GM12878 (cell line): ENCODE measurements around the gene PSMB10. TPM values are rescaled to one million over a fixed set of nuclear protein-coding genes. Genes with fewer than 3 reads are reported as not detected.

Experiments used
- ATAC-seq: fragments of 200-7000 bp; cut with Tn5 transposase; 3 replicates; pipeline ENCODE4 v1.9.1; 2020; ENCODE audit warnings: mild to moderate bottlenecking, moderate library complexity
- BruUV-seq: library from RNA; stranded (reverse); fragments of 400-500 nt; replicated peaks from 2 replicates; lab custom pipeline; 2021; lab: Mats Ljungman, UMichigan
- CTCF ChIA-PET: fragments of 300-600 bp; sonication (Branson Sonifier 250); formaldehyde crosslinking; extraction: SDS; loops from one replicate; lab custom pipeline; 2021; ENCODE audit warnings: inconsistent platforms; lab: Yijun Ruan, JAX
- POLR2A ChIA-PET: fragments of 350-600 bp; formaldehyde crosslinking; extraction: SDS; loops from one replicate; lab custom pipeline; 2021; ENCODE audit warnings: inconsistent platforms; lab: Charles Lee
- RAD21 ChIA-PET: fragments of 300-600 bp; sonication (Branson Sonifier 250); formaldehyde crosslinking; loops from one replicate; lab custom pipeline; 2023; ENCODE audit warnings: antibody characterized with exemption; ENCODE audit not compliant: unreplicated experiment; lab: Charles Lee
- SMC1A ChIA-PET: fragments of 300-600 bp; sonication (Branson Sonifier 250); formaldehyde crosslinking; loops from one replicate; lab custom pipeline; 2023; ENCODE audit not compliant: unreplicated experiment, uncharacterized antibody; lab: Charles Lee
- DNase-seq: peaks from one replicate; pipeline ENCODE4 v3.0.0-alpha.2; 2011; ENCODE audit warnings: low read depth, low spot score
- FAIRE-seq: peaks from 3 replicates; lab custom pipeline; 2011; peaks lifted over from hg19 to GRCh38; lab: Jason Lieb, UNC
- H2AFZ ChIP-seq: 2 replicates; pipeline ENCODE4 v1.6.0; 2011; ENCODE audit warnings: low read depth, low read length, control low read depth; ENCODE audit not compliant: control insufficient read depth
- H3K27ac ChIP-seq: 2 replicates; pipeline ENCODE4 v1.5.1; 2011; ENCODE audit warnings: control low read depth; ENCODE audit not compliant: control insufficient read depth, insufficient read depth
- H3K27me3 ChIP-seq, 2 experiments: replicated peaks in 1 of 2; 2 replicates each; pipeline versions ENCODE4 v1.6.0 to v1.6.1; 2011; ENCODE audit warnings: low read length in 1 of 2; ENCODE audit not compliant: control insufficient read depth in 2 of 2, insufficient read depth in 2 of 2
- H3K36me3 ChIP-seq, 2 experiments: 2 replicates each; pipeline ENCODE4 v1.5.1; 2011; ENCODE audit warnings: low read length in 1 of 2; ENCODE audit not compliant: control insufficient read depth in 2 of 2, insufficient read depth in 2 of 2
- H3K4me1 ChIP-seq: 2 replicates; pipeline ENCODE4 v1.6.1; 2011; ENCODE audit warnings: mild to moderate bottlenecking, low read length, moderate library complexity, mixed read lengths; ENCODE audit not compliant: control insufficient read depth, insufficient read depth
- H3K4me2 ChIP-seq: 2 replicates; pipeline ENCODE4 v1.6.0; 2011; ENCODE audit warnings: control low read depth; ENCODE audit not compliant: control insufficient read depth, insufficient read depth
- H3K4me3 ChIP-seq: fragments of 200-600 bp; sonication (generic); 2 replicates; pipeline ENCODE4 v1.5.1; 2016
- H3K79me2 ChIP-seq: 2 replicates; pipeline ENCODE4 v1.6.0; 2011; ENCODE audit warnings: low read length; ENCODE audit not compliant: control insufficient read depth, insufficient read depth
- H3K9ac ChIP-seq: 2 replicates; pipeline ENCODE4 v1.8.0; 2011; ENCODE audit warnings: low read length, control low read depth, mixed read lengths; ENCODE audit not compliant: control insufficient read depth, insufficient read depth
- H3K9me3 ChIP-seq: replicated peaks from 3 replicates; pipeline ENCODE4 v1.5.1; 2011; ENCODE audit warnings: mild to moderate bottlenecking, low read length; ENCODE audit not compliant: control insufficient read depth, insufficient read depth
- H4K20me1 ChIP-seq: 2 replicates; pipeline ENCODE4 v1.6.0; 2011; ENCODE audit not compliant: control insufficient read depth, insufficient read depth
- BHLHE40 ChIP-seq, 2 experiments: fragments of 450-650 bp in 1 of 2; IDR thresholded peaks; 2 replicates each; pipeline ENCODE4 v1.6.1; 2011 to 2017; ENCODE audit warnings: low read depth in 2 of 2, borderline replicate concordance in 1 of 2, improper control_type of control experiment in 1 of 2, low read length in 1 of 2, mild to moderate bottlenecking in 1 of 2
- CEBPB ChIP-seq, 2 experiments: fragments of 150-350 bp in 1 of 2; IDR thresholded peaks; 2 replicates each; pipeline ENCODE4 v1.6.1; 2012 to 2014; ENCODE audit warnings: low read depth in 2 of 2, low read length in 2 of 2, borderline replicate concordance in 1 of 2, inconsistent platforms in 1 of 2
- CREB1 ChIP-seq: IDR thresholded peaks from 2 replicates; pipeline ENCODE4 v1.6.1; 2012; ENCODE audit warnings: low read depth, mild to moderate bottlenecking, inconsistent platforms
- CTCF ChIP-seq, 3 experiments: IDR thresholded peaks in 2 of 3; conservative IDR thresholded peaks in 1 of 3; 2 replicates each; pipeline ENCODE4 v1.5.1; 2011; ENCODE audit warnings: low read depth in 3 of 3, low read length in 3 of 3, mild to moderate bottlenecking in 3 of 3, control low read depth in 2 of 3, moderate library complexity in 2 of 3, inconsistent platforms in 1 of 3, mixed read lengths in 1 of 3; ENCODE audit not compliant: control insufficient read depth in 2 of 3, insufficient read depth in 1 of 3; ENCODE audit errors: extremely low read depth in 1 of 3
- E2F8 ChIP-seq: fragments of 450-650 bp; IDR thresholded peaks from 2 replicates; pipeline ENCODE4 v1.6.1; 2018; ENCODE audit warnings: mild to moderate bottlenecking, low read depth, moderate library complexity; ENCODE audit not compliant: partially characterized antibody
- FOXM1 ChIP-seq: IDR thresholded peaks from 2 replicates; pipeline ENCODE4 v1.6.1; 2012; ENCODE audit warnings: low read depth, mild to moderate bottlenecking, inconsistent platforms, low read length, moderate library complexity
- KDM1A ChIP-seq: fragments of 200-600 bp; sonication (generic); IDR thresholded peaks from 2 replicates; pipeline ENCODE4 v1.6.1; 2016; ENCODE audit warnings: borderline replicate concordance
- MXI1 ChIP-seq: fragments of 150-350 bp; IDR thresholded peaks from 2 replicates; pipeline ENCODE4 v1.6.1; 2011; ENCODE audit warnings: low read depth, mild to moderate bottlenecking, inconsistent platforms, low read length, improper control_type of control experiment
- NFYB ChIP-seq: IDR thresholded peaks from 2 replicates; pipeline ENCODE4 v1.6.1; 2011; ENCODE audit warnings: low read depth, mild to moderate bottlenecking, low read length, improper control_type of control experiment, moderate library complexity; ENCODE audit not compliant: insufficient read depth
- POLR2AphosphoS5 ChIP-seq: IDR thresholded peaks from 2 replicates; pipeline ENCODE4 v1.6.1; 2011; ENCODE audit warnings: mild to moderate bottlenecking, low read length, inconsistent platforms
- RAD21 ChIP-seq: IDR thresholded peaks from 2 replicates; pipeline ENCODE4 v1.6.1; 2011; ENCODE audit warnings: mild to moderate bottlenecking, low read depth, low read length, moderate library complexity; ENCODE audit not compliant: insufficient read depth
- SMC3 ChIP-seq: IDR thresholded peaks from 2 replicates; pipeline ENCODE4 v1.6.1; 2011; ENCODE audit warnings: low read length, improper control_type of control experiment, borderline replicate concordance
- USF1 ChIP-seq: IDR thresholded peaks from 2 replicates; pipeline ENCODE4 v1.6.1; 2011; ENCODE audit warnings: borderline replicate concordance, low read depth, mild to moderate bottlenecking, moderate library complexity, mixed read lengths, low read length; ENCODE audit not compliant: insufficient read depth; ENCODE audit errors: extremely low read length
- WGBS: methylation state at CpG from one replicate; pipeline ENCODE4 v1.1.6; 2016; ENCODE audit warnings: low lambda C conversion rate; ENCODE audit not compliant: insufficient replicate concordance, insufficient coverage; ENCODE audit errors: missing lambda C conversion rate; 5-methylcytosine and 5-hydroxymethylcytosine counted together
- in situ Hi-C: fragments of 300-500 bp; cut with MboI; formaldehyde crosslinking; loops from 9 replicates; pipeline ENCODE4 v1.14.3; 2018; ENCODE audit warnings: mixed read lengths
- intact Hi-C: fragments of 100-400 bp; cut with micrococcal nuclease; formaldehyde crosslinking; loops from one replicate; pipeline ENCODE4 v1.14.2; 2022; ENCODE audit not compliant: unreplicated experiment
- polyA plus RNA-seq, 11 experiments: library from polyadenylated mRNA; depleted of rRNA in 4 of 11; unstranded in 6 of 11; stranded (reverse) in 5 of 11; fragments of >200 nt; fragmentation: Nextera tagmentation in 4 of 11; fragmentation: Illumina TruSeq in 1 of 11; extraction: Ambion mirVana in 4 of 11; extraction: Trizol in 1 of 11; gene quantifications; 1 replicate in 1 of 11; 2 replicates in 10 of 11; pipeline versions ENCODE4 v1.2.1 to v1.2.3, GENCODE V29; 2011 to 2016; ENCODE audit warnings: inconsistent platforms in 2 of 11, missing spikeins in 2 of 11, low read depth in 1 of 11
- total RNA-seq, 4 experiments: library from RNA; depleted of rRNA in 3 of 4; stranded (reverse); fragments of >200 nt in 3 of 4; fragmentation: Illumina TruSeq in 1 of 4; extraction: Trizol in 1 of 4; gene quantifications; 2 replicates each; pipeline versions ENCODE4 v1.2.1 to v1.2.3, GENCODE V29; 2013 to 2021

Gene PSMB10
- total and polyA plus RNA-seq, 10 of the 15 experiments (the other 5 are each of a cell fraction or from before 2014, with no cell fraction given), result 24.1 to 308 (median 151) TPM

GRCh38 chr16:67967958-67968399 is 31.3 kb upstream of the PSMB10 start (continued):
- no peak for TF ChIP-seq KDM1A

GRCh38 chr16:67967183-67967957 is 30.7 kb upstream of the PSMB10 start:
- peak overlapping the region; percentile 89 for H3K9ac ChIP-seq
- CTCF ChIA-PET, result interaction anchor here (0.5 to 3.7 kb wide), 8 partner anchors 27 to 1011 kb away, joined by 3 to 22 read pairs (median 3); no protein-coding TSS in a partner anchor
- RAD21 ChIA-PET, result interaction anchor here (0.8 to 2.4 kb wide), 7 partner anchors 18 to 32 kb away, joined by 3 to 10 read pairs (median 4); partner anchors contain the start of gene PSMB10
- DNase-seq (no peak), FAIRE-seq (peak; percentile 27), ATAC-seq (peak; percentile 17)
- peak overlapping the region; percentile 96 for H3K4me3 ChIP-seq
- no peak for TF ChIP-seq USF1
- 0 out of 2 replicates have a peak, but pooled peaks have one; percentile 30 for TF ChIP-seq MXI1
- TF ChIP-seq RAD21, result peak; percentile 59; the same call in 1 of the 2 replicates
- 0 out of 2 replicates have a peak, but pooled peaks have one; percentile 13 for TF ChIP-seq SMC3
- TF ChIP-seq FOXM1, result no peak
- TF ChIP-seq CTCF (IDR thresholded peaks at IDR 0.05 in 2 of 3, conservative IDR thresholded peaks at IDR 0.05 in 1 of 3; ENCODE audit: control insufficient read depth in 2 of 3, extremely low read depth in 1 of 3, insufficient read depth in 1 of 3, low read depth in 3 of 3, low read length in 3 of 3), result peak in 2 of 3 experiments; percentile 7 to 22; a peak in 2 of 6 replicates
- no peak for TF ChIP-seq E2F8
- TF ChIP-seq CEBPB (IDR thresholded peaks at IDR 0.05; ENCODE audit: borderline replicate concordance in 1 of 2, low read depth in 2 of 2, low read length in 2 of 2), result no peak
- TF ChIP-seq NFYB, result no peak
- TF ChIP-seq BHLHE40 (IDR thresholded peaks at IDR 0.05; ENCODE audit: borderline replicate concordance in 1 of 2, low read depth in 2 of 2, low read length in 1 of 2), result peak in 1 of 2 experiments; percentile 22; a peak in 1 of 4 replicates
- TF ChIP-seq POLR2AphosphoS5, result no peak
- TF ChIP-seq CREB1, result peak; percentile 47; the same call in 1 of the 2 replicates
- no peaks in the 10 kb centered on the region for H3K36me3 ChIP-seq
- peak overlapping the region; percentile 68 for H2AFZ ChIP-seq
- no peaks in the 10 kb centered on the region for H3K9me3 ChIP-seq
- POLR2A ChIA-PET, result interaction anchor here (0.5 to 2.8 kb wide), 7 partner anchors 24 to 107 kb away, joined by 3 to 16 read pairs (median 3); partner anchors contain the start of gene PSMB10
- BruUV-seq, result TSS peak; percentile 59
- no peaks in the 10 kb centered on the region for H3K27me3 ChIP-seq
- H3K4me1 ChIP-seq, result peaks cover 21% of the 10 kb centered on the region
- H3K4me2 ChIP-seq, result peak overlapping the region; percentile 76
- H3K27ac ChIP-seq, result peak overlapping the region; percentile 76
- WGBS, result 1% methylated on average over 18 of the region's 18 CpGs
- peaks cover 20% of the 10 kb centered on the region for H3K79me2 ChIP-seq
- intact Hi-C loops, result no loop called here
- H4K20me1 ChIP-seq, result no peaks in the 10 kb centered on the region
- in situ Hi-C loops, result no loop called here
- SMC1A ChIA-PET, result interaction anchor here (0.6 to 2.8 kb wide), 5 partner anchors 17 to 62 kb away, joined by 3 to 10 read pairs (median 3); partner anchors contain the start of genes DDX28 and DUS2
